ENCODE data around the gene SH3RF3.

The SH3RF3 gene

DNA sequence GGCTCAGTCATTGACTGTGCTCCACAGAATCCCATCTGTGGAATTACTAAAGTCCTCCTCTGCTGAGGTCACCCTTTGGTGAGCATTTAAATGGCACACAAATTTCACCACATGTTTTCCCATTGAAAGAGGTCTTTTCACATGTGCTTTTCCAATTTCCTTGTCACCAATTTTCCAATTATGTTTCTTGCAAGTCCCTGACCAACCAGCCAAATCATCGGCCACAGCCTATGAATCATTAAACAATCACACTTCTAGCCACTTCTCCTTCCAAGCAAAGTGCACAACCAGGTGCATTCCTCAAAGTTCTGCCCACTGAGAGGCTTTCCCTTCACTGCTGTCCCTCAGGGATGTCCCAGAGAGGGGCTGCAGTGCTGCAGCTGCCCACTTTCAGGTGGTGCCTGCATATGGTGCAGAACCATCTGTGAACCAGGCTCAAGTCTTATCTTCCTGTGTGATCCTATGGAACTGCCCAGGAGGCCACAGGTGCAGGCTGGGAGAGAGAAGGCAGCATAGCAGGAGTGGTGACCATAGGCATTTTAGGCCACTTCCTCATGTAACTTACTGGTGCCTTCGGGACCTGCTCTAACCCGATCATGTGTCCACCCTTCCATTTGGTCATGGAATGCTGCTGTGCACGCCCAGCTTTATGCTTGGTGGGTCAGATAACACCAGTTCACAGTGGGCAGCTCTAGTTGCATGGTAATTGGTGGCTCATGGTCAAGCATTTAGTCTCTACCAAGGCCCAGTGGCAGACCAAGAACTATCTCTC is 331.7 kb downstream of the SH3RF3 start:
- no peak for DNase-seq

DNA sequence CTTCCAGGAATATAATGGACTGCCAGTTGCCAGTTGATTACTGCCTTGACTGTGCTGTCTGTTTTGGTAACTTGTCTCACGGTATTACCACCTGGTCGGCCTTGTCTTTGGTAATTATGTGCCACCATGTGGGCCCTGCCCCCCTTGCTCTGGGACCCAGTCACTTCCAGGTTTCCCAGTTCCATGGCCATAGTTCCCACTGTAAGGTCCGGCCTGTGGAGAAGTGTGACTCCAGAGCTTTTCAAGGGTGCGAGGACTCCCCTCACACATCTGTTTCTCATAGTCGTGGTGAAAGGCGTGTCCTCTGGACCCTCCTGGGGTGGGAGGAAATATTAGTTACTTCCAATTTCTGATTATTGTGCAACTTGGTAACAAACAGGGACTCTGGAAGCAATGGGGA is 334.2 kb downstream of the SH3RF3 start:
- DNase-seq: no peak

DNA sequence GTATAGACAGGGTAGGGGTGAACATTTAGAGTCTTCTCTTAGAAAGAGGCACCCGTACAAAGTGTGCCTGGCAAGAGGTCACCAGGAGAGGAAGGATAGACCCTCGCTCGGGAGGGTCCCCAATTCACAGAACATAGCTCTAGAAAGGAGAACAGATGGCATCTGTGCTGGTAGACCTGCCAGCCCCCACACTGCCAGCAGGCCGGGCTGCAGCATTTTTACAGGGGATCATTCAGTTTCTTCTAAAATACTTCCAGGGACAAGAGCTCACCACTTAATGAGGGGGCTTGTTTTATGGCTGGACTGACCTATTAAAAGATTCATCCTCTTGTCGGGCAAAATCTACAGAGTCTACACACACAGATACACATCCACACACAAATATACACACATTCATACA is 334.9 kb downstream of the SH3RF3 start:
- no peak for DNase-seq

DNA sequence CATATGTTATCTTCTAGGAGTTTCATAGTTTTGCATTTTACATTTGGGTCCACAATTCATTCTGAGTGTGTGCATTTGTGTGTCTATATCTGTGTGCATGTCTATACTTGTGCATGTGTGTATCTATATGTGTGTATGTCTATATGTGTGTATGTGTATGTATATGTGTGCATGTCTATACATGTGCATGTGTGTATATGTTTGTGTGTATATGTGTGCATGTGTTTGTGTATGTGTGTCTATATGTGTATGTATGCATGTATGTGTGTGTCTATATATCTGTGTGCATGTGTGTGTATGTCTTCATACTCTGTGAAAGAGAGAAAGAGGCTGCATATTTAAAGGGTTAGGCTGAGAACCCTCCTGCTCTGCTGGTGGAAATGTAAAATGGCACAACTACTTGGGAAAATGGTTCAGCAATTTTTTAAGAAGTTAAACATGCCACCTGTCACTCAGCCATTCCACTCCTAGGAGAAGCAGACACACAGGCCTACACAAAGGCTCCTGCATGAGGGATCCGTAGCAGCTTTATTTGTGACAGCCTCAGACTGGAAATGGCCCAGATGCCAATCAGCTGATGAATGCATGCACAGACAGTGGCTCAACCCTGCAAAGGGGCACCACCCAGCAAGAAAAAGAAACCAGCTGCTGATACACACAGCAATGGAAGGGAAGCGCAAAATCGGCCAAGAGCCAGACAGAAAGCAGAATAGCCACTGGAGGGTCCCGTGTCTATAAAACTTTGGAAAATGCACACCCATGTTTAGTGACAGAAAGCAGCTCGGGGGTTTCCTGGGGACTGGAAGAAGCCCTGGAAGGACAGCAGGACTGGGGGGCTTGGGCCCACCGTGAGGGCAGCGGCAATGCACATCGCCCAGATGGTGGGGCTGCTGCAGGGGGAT is 337.9 kb downstream of the SH3RF3 start:
- no peak for DNase-seq

DNA sequence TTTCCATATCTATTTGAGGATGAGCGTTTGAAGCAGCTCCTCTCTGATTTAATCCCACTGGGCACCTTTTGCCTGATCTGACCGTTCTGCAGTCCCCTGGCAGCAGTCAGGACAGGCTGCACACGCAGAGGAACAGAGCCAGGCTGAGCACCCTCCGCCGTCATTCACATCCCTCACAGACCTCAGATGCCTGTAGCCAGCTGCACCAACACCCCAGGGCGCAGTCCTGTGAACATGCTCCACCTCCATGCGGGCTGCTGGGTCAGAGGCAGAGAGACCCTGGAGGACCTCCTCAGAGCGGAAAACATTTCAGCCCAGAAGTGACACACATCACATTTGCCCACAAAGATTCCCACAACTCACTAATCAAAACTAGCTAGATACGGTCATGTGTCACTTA is 338.7 kb downstream of the SH3RF3 start:
- no peak for DNase-seq

DNA sequence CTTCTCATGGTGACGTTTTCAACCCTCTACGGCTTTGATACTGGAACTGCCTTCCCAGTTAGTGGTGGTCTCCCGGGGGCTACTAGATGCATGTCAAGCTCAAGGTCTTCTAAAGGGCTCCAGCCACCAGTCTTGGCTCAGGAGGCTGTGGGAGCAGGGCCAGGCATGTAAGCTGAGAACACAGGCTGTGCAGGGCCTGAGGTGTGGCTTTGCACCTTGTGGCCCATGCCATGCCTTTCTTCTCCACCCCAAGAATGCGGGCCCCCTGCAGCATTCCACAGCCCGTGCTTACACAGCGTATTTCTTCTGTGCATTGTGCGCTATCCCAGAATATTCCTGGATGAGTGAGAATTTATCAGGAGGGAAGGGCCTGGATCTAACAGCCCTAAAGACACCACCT is 339.9 kb downstream of the SH3RF3 start:
- no peak for DNase-seq

DNA sequence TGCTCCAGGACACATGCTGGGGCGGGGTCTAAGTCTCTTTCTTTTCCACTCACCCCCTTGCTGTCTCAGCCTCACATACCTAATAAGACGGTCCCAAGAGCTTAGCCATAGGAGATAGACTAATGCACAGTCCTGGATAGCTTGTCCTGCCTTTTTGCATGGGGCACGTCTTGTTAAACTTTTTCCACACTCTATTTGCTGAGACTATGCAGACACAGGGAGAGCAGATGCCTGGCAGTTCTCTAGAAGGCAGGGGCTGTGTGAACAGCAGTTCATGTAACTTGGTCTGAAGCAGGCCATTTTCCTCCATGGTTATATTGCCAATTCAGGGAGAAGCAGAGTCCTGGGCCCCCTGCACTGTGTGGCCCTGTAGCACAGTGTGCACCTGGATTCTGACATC is 342.7 kb downstream of the SH3RF3 start:
- no peak for DNase-seq

DNA sequence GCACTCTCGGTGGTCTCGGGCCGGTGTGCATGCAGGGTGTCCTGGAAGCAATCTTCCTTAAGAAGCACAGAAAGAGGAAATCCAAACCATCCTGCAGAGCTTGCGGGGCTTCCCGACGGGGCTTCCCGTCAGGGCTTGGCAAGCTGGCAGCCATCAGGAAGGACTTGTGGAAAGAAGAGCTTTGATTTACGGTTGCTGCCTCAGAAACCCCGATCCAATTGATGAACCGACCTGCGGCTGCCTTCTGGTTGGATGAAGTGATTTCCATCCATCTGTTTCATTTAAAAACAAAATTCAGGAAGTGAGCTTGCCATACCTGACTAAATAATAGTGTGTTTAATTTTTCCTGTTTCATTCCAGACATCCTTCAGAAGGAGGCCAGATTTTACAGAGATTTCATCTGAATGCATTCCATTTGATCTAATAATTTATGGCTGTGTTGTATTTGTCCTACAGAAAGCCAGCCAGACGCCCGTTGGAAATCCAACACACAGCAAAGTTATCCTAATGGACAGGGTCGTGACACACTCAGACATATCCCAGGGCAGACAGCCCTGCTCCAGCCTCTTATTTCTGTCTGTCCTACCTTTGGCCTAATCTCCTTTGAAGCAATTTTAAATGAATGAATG is 343.4 kb downstream of the SH3RF3 start:
- DNase-seq: no peak

DNA sequence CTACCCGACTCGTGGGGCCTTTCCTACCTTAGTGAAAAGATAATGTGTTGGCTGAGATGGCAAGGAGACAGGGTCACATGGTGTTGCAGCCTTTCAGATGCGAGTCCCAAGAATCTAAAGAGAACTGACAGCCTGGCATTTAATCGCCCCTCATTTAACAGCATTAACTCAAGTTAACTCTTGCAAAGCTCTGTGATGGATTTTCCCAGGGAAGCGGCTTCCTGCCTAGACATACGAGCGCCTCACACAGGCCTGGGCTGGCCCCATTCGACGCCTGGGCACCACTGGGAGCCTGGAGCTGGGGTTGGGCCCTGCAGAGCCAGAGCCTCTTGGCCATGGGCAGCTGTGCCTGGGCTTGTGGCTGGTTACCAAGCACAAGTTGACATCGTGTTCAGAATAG is 344.0 kb downstream of the SH3RF3 start:
- DNase-seq: no peak

DNA sequence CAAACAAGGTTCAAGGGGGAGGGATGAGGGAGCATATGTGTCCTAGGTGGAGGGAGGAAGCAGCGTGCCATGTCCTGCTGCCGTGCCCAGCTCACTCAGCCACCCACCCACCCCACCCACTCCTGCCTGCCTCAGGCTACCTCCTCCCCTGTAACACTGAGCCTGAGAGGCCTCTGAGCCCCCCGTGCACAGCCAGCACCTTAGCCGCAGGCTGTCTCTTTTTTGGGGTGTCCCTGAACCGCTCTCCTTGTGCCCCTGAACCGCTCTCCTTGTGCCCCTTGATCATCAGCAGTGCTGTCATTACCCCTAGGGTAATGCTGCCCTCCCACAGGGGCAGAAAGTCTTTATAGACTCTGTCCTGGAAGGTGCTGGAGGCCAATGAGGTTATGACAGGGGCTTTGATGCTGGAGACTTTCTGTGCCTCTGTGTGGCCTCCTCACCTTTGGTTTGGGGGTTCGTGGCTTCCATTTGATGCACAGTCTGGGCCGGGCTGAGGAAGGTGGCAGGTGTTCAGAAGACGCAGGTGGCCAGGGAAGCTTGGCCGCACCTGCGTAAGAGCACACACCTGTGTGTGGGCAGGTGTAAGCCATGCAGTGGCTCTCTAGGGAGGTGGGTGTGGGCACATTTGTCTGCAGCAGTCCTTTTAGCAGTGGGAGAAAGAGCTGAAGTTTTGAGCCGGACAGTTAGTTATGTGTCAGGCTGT is 344.8 kb downstream of the SH3RF3 start:
- no peak for DNase-seq

DNA sequence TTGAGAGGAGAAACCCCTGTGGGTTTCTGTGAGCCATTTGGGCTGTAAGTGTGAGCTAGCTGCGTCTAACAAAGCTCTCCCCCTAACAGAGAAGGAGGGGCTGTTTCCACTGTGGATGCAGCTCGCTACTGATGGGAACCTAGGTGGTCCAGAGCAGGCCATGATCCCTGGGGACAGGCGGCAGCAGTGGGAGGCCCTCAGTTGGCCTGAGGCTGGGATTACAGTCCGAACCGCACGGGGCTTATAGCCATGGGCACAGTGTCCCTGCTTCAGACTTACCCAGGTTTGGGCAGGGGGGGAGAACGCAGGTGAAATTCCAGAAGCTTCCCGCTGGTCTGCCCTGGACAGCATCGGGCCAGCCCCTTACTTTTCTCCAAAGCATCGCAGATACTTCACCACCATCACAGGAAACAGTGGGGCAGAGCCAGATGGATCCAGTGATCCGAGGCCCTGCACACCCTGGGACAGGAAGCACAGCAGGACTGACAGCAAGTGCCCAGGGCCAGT is 345.4 kb downstream of the SH3RF3 start:
- DNase-seq: no peak

DNA sequence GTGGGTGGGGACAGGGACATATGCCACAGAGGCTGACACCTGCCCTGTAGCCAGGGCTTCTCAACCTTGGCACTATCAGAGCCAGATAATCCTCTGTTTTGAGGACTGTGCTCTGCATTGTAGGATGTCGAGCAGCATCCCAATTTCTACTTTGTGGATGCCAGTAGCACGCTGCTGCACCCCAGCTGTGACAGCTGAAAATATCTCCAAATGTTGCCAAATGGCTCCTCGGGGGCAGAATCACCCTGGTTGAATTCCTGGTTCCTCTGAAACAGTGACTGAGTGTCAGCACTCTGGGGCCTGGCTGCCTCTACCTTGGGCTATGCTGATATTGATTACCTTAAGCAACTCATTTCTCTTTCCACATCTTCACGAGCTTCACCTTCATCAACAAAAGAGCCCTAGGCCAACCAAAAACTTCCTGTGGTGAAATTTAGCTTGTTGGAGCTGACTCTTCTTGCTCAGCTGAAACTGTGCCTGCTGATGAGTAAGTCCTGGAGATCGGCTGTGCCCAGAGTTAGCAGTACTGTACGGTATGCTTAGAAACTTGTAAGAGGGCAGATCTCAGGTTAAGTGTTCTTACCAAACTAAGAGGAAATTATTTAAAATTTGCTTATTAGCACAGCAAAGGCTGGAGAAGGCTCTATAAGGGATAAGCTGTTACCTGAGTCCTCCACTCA is 346.7 kb downstream of the SH3RF3 start:
- no peak for DNase-seq

DNA sequence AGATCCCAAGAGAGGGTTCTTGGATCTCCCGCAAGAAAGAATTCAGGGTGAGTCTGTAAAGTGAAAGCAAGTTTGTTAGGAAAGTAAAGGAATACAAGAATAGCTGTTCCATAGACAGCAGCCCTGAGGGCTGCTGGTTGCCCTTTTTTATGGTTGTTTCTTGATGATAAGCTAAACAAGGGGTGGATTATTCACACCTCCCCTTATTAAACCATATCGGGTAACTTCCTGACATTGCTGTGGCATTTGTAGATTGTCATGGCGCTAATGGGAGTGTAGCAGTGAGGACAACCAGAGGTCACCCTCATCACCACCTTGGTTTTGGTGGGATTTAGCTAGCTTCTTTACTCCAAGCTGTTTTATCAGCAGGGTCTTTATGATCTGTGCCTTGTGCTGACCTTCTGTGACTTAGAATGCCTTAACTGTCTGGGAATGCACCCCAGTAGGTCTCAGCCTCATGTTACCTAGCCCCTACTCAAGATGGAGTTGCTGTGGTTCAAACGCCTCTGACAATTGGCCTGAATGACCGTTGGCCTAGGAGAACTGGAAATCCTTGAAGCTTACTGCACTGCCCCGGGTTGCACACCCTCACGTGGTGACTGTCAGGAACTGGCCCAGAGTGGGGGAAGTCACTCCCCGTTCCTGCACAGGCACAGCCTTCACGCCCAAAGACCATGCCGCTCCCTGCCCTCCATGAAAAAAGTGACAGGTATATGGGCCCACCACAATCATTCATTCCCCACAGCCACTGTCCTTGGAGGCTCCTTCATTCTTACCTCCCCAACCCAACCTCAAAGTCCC is 347.8 kb downstream of the SH3RF3 start:
- DNase-seq: no peak

DNA sequence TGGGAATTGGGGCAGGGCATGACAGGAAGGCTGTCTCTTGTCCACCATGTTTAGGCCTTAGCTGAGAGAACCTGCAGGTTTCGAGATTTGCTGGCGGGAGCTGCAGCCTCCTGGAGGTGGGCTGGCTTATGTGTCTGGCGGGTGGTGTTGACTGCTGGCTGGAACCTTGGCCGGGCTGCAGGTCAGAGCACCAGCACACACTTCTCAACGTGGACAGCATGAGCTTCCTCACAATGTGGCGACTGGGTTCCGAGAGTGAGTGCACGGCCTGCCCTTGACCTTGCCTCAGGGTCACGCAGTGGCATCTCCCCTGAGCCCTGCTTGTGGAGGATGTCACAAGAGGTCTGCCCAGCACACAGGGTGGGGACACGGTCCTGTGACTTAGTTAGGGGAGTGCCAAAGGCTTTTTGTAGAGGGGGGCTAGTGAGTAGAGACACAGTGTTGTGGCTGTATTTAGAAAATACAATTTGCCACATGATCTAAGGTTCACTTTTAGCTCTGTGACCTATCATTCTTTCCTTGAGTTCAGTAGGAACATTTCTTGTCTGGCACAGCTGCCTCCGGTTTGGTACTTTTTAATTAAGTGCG is 350.0 kb downstream of the SH3RF3 start:
- no peak for DNase-seq

DNA sequence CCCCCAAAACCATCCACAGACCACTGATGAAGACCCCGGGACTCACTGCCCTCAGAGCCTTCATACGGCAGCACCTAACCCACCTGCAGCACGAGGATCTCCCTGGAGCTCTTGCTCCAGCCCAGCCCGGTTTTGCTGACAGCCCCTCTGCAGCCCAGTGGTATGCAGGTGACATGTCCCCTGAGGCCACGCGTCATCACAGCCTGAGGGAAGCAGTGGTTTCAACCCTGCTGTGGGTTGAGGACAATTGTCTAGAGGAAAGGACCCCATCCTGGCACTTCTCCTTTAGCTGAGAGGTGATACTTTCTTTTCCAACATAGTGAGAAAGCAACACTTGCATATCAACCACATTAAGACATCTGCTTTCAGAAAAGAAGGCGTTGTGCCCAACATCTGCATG is 350.8 kb downstream of the SH3RF3 start:
- DNase-seq: no peak

DNA sequence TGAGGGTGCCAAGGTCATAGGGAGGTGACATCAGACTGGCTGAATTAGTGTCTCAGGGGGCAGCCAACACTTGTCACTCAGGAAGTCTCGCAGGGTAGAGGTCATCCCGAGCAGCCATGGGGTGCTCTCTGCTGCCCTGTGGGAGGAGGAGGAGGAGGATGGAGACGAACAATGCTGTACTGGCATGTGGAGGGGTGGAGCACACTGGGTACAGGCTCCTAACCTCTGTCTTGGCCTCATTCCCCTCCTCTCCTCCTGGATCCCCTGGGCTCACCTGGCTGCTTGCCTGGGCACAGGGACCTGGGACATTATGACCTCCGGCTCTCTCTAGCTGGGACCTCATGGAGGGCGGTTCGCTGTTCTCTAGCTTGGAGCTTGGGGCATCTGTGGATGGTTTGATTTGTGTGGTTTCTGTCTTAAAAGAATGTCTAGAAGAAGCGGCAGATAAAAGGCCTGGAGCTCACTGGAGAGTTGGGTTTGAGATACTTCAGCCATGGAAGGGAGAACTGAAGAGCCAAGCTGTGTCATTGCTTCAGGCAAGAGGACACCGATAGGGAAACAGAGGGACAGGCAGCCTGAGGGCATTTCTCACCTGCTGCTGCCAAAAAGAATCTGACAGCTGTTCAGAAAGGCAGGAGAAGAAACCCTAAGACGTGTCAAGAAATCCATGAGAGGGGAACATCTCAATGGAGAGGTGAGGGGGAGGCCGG is 351.6 kb downstream of the SH3RF3 start:
- DNase-seq: no peak

DNA sequence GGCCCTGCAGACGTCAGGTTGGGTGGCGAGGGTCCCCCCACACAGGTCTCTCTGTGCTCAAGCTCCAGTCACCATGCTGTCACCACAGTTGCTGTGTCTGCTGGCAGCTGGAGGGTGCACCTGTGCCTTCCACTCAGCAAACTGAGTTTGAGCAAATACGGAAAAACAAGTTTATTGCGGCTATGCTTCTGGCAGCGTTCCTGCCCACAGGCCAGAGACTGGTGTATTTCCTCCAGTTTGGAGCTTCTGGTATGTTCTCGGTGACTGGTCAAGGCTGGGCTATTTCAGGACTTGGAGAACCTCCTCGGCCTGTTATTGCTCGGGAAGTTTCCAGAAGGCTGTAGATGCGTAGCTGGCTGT is 352.2 kb downstream of the SH3RF3 start:
- DNase-seq: no peak

DNA sequence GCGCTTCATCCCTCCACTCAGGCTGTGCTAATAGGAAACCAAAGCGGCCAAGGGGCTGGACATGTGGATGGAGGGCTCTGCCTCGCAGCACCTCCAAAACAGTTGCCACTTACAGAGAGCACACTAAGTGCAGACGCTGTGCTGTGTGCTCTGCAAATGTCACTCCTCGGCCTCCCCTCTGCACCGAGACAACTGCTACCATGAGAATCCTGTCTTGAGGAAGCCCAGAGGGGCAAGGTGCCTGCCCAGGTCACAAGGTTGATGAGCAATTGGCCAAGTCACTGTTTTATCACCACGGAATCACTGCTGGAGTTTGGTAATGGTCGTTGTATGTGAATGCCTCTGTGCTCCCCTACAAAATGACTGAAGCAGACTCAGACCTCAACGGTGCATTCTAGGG is 352.6 kb downstream of the SH3RF3 start:
- no peak for DNase-seq

DNA sequence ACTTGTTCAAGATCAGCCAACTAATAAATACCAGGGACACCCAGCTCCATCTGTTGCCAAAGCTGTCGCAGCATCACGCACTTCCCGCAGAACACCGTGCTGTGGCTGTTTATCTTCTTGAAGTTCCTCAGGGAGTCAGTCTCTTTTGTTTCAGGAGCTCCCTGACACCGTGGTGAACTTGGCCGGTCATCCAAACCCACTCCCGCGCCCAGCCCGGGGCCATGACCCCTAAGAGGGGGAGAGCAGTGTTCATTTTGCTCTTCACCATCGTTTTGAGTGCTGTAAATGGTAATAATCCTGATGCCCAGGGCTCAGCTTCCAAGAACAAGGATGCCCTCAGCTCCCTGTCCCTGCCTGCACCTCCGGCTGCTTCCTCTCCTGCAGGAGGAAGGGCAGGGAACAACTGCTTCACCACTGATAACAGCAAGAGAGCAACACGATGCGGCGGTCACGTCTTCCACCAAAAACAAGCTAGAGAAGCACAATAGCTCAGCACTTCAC is 353.4 kb downstream of the SH3RF3 start:
- no peak for DNase-seq
